Measurements from ENCODE around the gene ANO6.
"Not testable (repeated sequence)": the region's sequence is repeated elsewhere in the genome, so short reads cannot be mapped to it uniquely, and the experiment has no call there.

ANO6 gene

GRCh38 chr12:45309836-45310626, 94.1 kb downstream of the ANO6 start:
- no peaks in the 10 kb centered on the region for H3K9me3 ChIP-seq (ENCODE audit: control insufficient read depth, insufficient read depth, low read length)
- no peak overlapping the region for H3K4me3 ChIP-seq (ENCODE audit: low read depth, low read length)
- no peaks in the 10 kb centered on the region for H3K36me3 ChIP-seq (ENCODE audit: control insufficient read depth, insufficient read depth, low read length)
- no peak overlapping the region for H3K9ac ChIP-seq (ENCODE audit: low read depth, low read length)
- H3K4me1 ChIP-seq (ENCODE audit: control insufficient read depth, insufficient read depth, low read length) = no peaks in the 10 kb centered on the region
- no peaks in the 10 kb centered on the region for H3K27me3 ChIP-seq (ENCODE audit: control insufficient read depth, insufficient read depth, low read length)

GRCh38 chr12:45310627-45310968, 94.7 kb downstream of the ANO6 start:
- no peak overlapping the region for H3K9ac ChIP-seq (ENCODE audit: low read depth, low read length)
- no peaks in the 10 kb centered on the region for H3K4me1 ChIP-seq (ENCODE audit: control insufficient read depth, insufficient read depth, low read length)
- no peaks in the 10 kb centered on the region for H3K9me3 ChIP-seq (ENCODE audit: control insufficient read depth, insufficient read depth, low read length)
- H3K4me3 ChIP-seq (ENCODE audit: low read depth, low read length) = no peak overlapping the region
- no peaks in the 10 kb centered on the region for H3K36me3 ChIP-seq (ENCODE audit: control insufficient read depth, insufficient read depth, low read length)
- H3K27me3 ChIP-seq (ENCODE audit: control insufficient read depth, insufficient read depth, low read length) = no peaks in the 10 kb centered on the region

- H3K4me1 ChIP-seq (ENCODE audit: control insufficient read depth, insufficient read depth, low read length) = no peaks in the 10 kb centered on the region
- no peaks in the 10 kb centered on the region for H3K27me3 ChIP-seq (ENCODE audit: control insufficient read depth, insufficient read depth, low read length)
- no peak overlapping the region for H3K9ac ChIP-seq (ENCODE audit: low read depth, low read length)
- no peaks in the 10 kb centered on the region for H3K36me3 ChIP-seq (ENCODE audit: control insufficient read depth, insufficient read depth, low read length)
- H3K9me3 ChIP-seq (ENCODE audit: control insufficient read depth, insufficient read depth, low read length) = no peaks in the 10 kb centered on the region
- H3K4me3 ChIP-seq (ENCODE audit: low read depth, low read length) = no peak overlapping the region
Measured at GRCh38 chr12:45312012-45312411, 96.1 kb downstream of the ANO6 start.

- Histone ChIP-seq H3K36me3 (ENCODE audit: control insufficient read depth, insufficient read depth, low read length) (no peaks in the 10 kb centered on the region), H3K27me3 (ENCODE audit: control insufficient read depth, insufficient read depth, low read length) (no peaks in the 10 kb centered on the region), H3K4me3 (ENCODE audit: low read depth, low read length) (no peak overlapping the region), H3K9me3 (ENCODE audit: control insufficient read depth, insufficient read depth, low read length) (no peaks in the 10 kb centered on the region), H3K4me1 (ENCODE audit: control insufficient read depth, insufficient read depth, low read length) (no peaks in the 10 kb centered on the region), H3K9ac (ENCODE audit: low read depth, low read length) (no peak overlapping the region)
Measured at GRCh38 chr12:45314770-45315169, 98.9 kb downstream of the ANO6 start.

- Histone ChIP-seq H3K9me3 (ENCODE audit: control insufficient read depth, insufficient read depth, low read length) (no peaks in the 10 kb centered on the region), H3K9ac (ENCODE audit: low read depth, low read length) (no peak overlapping the region), H3K4me1 (ENCODE audit: control insufficient read depth, insufficient read depth, low read length) (no peaks in the 10 kb centered on the region), H3K36me3 (ENCODE audit: control insufficient read depth, insufficient read depth, low read length) (no peaks in the 10 kb centered on the region), H3K4me3 (ENCODE audit: low read depth, low read length) (no peak overlapping the region), H3K27me3 (ENCODE audit: control insufficient read depth, insufficient read depth, low read length) (no peaks in the 10 kb centered on the region)
Measured at GRCh38 chr12:45315462-45315861, 99.6 kb downstream of the ANO6 start.

GRCh38 chr12:45317261-45317660, 101.4 kb downstream of the ANO6 start:
- not testable (repeated sequence) for H3K4me3 ChIP-seq (ENCODE audit: low read depth, low read length); H3K27me3 ChIP-seq (ENCODE audit: control insufficient read depth, insufficient read depth, low read length); H3K36me3 ChIP-seq (ENCODE audit: control insufficient read depth, insufficient read depth, low read length); H3K9ac ChIP-seq (ENCODE audit: low read depth, low read length); H3K9me3 ChIP-seq (ENCODE audit: control insufficient read depth, insufficient read depth, low read length); H3K4me1 ChIP-seq (ENCODE audit: control insufficient read depth, insufficient read depth, low read length)

- H3K9ac ChIP-seq (ENCODE audit: low read depth, low read length) = no peak overlapping the region
- H3K27me3 ChIP-seq (ENCODE audit: control insufficient read depth, insufficient read depth, low read length) = no peaks in the 10 kb centered on the region
- H3K4me3 ChIP-seq (ENCODE audit: low read depth, low read length) = no peak overlapping the region
- H3K4me1 ChIP-seq (ENCODE audit: control insufficient read depth, insufficient read depth, low read length) = no peaks in the 10 kb centered on the region
- no peaks in the 10 kb centered on the region for H3K36me3 ChIP-seq (ENCODE audit: control insufficient read depth, insufficient read depth, low read length)
- H3K9me3 ChIP-seq (ENCODE audit: control insufficient read depth, insufficient read depth, low read length) = no peaks in the 10 kb centered on the region
Measured at GRCh38 chr12:45322810-45323209, 106.9 kb downstream of the ANO6 start.

- no peak overlapping the region for H3K4me3 ChIP-seq (ENCODE audit: low read depth, low read length)
- no peaks in the 10 kb centered on the region for H3K9me3 ChIP-seq (ENCODE audit: control insufficient read depth, insufficient read depth, low read length)
- no peaks in the 10 kb centered on the region for H3K4me1 ChIP-seq (ENCODE audit: control insufficient read depth, insufficient read depth, low read length)
- no peaks in the 10 kb centered on the region for H3K27me3 ChIP-seq (ENCODE audit: control insufficient read depth, insufficient read depth, low read length)
- H3K36me3 ChIP-seq (ENCODE audit: control insufficient read depth, insufficient read depth, low read length) = no peaks in the 10 kb centered on the region
- no peak overlapping the region for H3K9ac ChIP-seq (ENCODE audit: low read depth, low read length)
Measured at GRCh38 chr12:45324391-45324790, 108.5 kb downstream of the ANO6 start.

- Histone ChIP-seq H3K4me3 (ENCODE audit: low read depth, low read length) (no peak overlapping the region), H3K9me3 (ENCODE audit: control insufficient read depth, insufficient read depth, low read length) (no peaks in the 10 kb centered on the region), H3K9ac (ENCODE audit: low read depth, low read length) (no peak overlapping the region), H3K27me3 (ENCODE audit: control insufficient read depth, insufficient read depth, low read length) (no peaks in the 10 kb centered on the region), H3K36me3 (ENCODE audit: control insufficient read depth, insufficient read depth, low read length) (no peaks in the 10 kb centered on the region), H3K4me1 (ENCODE audit: control insufficient read depth, insufficient read depth, low read length) (no peaks in the 10 kb centered on the region)
Measured at GRCh38 chr12:45326358-45326975, 110.6 kb downstream of the ANO6 start.

GRCh38 chr12:45327823-45328383, 112.0 kb downstream of the ANO6 start:
- H3K27me3 ChIP-seq (ENCODE audit: control insufficient read depth, insufficient read depth, low read length) = no peaks in the 10 kb centered on the region
- no peak overlapping the region for H3K9ac ChIP-seq (ENCODE audit: low read depth, low read length)
- no peaks in the 10 kb centered on the region for H3K9me3 ChIP-seq (ENCODE audit: control insufficient read depth, insufficient read depth, low read length)
- no peaks in the 10 kb centered on the region for H3K4me1 ChIP-seq (ENCODE audit: control insufficient read depth, insufficient read depth, low read length)
- H3K36me3 ChIP-seq (ENCODE audit: control insufficient read depth, insufficient read depth, low read length) = no peaks in the 10 kb centered on the region
- H3K4me3 ChIP-seq (ENCODE audit: low read depth, low read length) = no peak overlapping the region

- H3K9ac ChIP-seq (ENCODE audit: low read depth, low read length) = no peak overlapping the region
- no peak overlapping the region for H3K4me3 ChIP-seq (ENCODE audit: low read depth, low read length)
- H3K4me1 ChIP-seq (ENCODE audit: control insufficient read depth, insufficient read depth, low read length) = no peaks in the 10 kb centered on the region
- no peaks in the 10 kb centered on the region for H3K27me3 ChIP-seq (ENCODE audit: control insufficient read depth, insufficient read depth, low read length)
- no peaks in the 10 kb centered on the region for H3K36me3 ChIP-seq (ENCODE audit: control insufficient read depth, insufficient read depth, low read length)
- no peaks in the 10 kb centered on the region for H3K9me3 ChIP-seq (ENCODE audit: control insufficient read depth, insufficient read depth, low read length)
Measured at GRCh38 chr12:45329238-45329637, 113.3 kb downstream of the ANO6 start.

- Histone ChIP-seq H3K4me3 (ENCODE audit: low read depth, low read length) (no peak overlapping the region), H3K36me3 (ENCODE audit: control insufficient read depth, insufficient read depth, low read length) (no peaks in the 10 kb centered on the region), H3K4me1 (ENCODE audit: control insufficient read depth, insufficient read depth, low read length) (no peaks in the 10 kb centered on the region), H3K9ac (ENCODE audit: low read depth, low read length) (no peak overlapping the region), H3K9me3 (ENCODE audit: control insufficient read depth, insufficient read depth, low read length) (no peaks in the 10 kb centered on the region), H3K27me3 (ENCODE audit: control insufficient read depth, insufficient read depth, low read length) (no peaks in the 10 kb centered on the region)
Measured at GRCh38 chr12:45329702-45330101, 113.8 kb downstream of the ANO6 start.
